ENCODE data around the gene MGST3.
"Not testable (repeated sequence)": the region's sequence is repeated elsewhere in the genome, so short reads cannot be mapped to it uniquely, and the experiment has no call there.

The MGST3 gene

DNA sequence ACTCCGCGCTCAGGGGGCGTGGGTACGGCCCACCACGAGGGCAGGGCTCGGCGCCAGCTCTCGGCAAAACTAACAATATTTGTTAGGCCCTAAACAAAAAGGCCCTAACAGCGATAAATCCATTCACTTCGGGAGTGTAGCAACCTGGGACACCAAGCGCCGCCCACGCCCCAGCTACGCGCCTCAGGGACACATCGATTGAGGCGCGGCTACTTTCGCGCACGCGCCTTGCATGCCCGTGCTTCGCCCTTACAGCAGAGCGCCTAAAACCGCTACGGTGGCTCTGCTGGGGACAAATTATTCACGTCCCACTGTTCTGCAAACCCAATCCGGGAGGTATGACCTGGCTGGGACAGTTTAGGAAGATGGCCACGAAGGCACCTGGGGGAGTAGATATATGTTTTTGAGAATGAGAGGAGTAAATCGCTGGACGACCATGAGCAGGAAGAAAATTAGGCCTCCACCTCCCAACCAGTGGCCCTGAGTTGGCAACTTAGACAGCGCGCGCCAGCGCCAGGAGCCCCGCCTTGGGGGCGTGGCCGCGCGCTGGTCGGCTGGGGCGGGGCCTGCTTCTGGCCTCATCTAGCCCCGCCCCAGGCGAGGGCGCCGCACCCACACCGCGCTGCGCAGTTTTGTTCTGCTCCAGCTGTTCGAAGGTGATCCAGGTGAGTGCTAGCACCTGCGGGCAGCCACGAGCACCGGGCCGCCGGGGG is at the start of gene MGST3:
MGST3 (plus strand) TSS at position 606 of the 713 bp plus-strand sequence. CDS start 18,614 bp downstream, outside the sequence.
- DNase-seq (ENCODE audit: low read depth in 2 of 2): peak; percentile 89 to 91

DNA sequence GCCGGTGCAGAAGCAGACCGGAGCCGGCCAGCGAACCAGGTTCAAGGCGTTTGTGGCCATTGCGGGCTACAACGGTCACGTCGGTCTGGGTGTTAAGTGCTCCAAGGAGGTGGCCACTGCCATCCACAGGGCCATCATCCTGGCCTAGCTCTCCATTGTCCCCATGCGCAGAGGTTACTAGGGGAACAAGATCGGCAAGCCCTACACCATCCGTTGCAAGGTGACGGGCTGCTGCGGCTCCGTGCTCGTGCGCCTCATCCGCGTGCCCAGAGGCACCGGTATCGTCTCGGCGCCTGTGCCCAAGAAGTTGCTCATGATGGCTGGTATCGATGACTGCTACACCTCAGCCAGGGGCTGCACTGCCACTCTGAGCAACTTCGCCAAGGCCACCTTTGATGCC is 49.1 kb upstream of the MGST3 start:
- no peak for DNase-seq (ENCODE audit: low read depth in 2 of 2)

DNA sequence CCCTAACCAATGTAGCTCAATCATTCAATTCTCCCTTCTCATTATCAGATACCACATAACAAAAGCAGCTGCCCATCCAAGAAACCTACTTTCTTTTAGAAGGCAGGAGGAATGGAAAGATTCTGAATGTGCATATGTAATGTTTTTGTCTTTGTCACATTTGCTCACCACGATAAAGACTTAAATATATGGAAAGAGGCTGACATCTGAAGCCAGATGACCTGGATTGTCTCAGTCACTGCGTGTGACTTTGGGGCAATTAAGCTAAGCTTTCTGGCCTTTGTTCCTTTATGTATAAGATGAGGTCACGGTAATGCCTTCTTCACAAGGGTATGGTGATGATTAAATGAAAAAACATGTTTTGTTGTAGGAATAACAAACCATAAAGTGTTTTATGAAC is 44.6 kb upstream of the MGST3 start:
- no peak for DNase-seq (ENCODE audit: low read depth in 2 of 2)

DNA sequence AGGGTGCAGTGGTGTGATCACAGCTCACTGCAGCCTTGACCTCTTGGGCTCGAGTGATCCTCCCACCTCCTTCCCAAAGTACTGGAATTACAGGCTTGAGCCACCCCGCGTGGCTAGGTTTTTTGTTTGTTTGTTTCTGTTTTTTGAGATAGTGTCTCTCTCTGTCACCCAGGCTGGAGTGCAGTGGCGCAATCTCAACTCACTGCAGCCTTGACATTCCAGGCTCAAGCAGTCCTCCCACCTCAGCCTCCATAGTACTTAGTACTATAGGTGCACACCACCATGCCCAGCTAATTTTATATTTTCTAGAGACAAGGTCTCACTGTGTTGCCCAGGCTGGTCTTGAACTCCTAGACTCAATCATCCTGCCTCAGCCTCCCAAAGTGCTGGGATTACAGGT is 39.6 kb upstream of the MGST3 start:
- not testable (repeated sequence) for DNase-seq (ENCODE audit: low read depth in 2 of 2)

DNA sequence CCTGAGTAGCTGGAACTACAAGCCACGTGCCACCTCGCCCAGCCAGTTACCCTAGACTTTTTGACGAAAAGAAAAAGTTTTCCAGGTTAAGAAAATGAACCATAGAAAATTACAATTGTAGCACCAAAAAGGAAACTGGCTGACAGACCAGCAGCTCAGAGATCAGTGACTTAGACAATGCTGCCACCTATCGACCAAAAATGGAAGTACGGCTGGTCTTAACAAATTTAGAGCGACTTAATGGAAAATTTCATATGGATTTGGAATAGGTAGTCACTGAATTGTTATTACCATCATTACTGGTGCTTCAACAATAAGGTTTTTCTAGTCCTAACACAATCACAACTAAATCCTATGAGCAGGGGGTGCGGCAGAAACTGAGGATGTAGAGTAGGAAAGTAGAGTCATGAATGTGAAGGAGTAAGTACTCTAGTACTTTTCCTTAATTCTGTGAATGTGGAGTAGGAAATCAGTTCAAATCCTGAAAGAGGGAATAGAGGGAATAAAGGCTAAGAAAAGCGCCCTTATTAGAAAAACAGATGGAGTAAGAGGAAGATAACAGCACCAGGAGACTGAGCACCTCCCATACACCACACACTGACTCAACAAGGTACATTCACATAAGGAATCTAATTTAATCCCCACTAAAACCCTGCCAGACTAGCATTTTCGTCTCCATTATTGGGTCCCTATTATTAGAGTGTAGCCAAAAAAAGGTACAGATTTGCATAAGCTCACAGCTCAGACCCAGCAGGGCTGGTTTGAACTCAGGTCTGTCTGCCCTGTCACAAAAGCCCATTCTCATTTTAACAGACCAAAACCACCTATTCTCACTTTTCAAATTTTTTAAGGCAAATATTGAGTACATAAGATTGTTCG is 37.9 kb upstream of the MGST3 start:
- DNase-seq (ENCODE audit: low read depth in 2 of 2): peak; percentile 56 to 59

DNA sequence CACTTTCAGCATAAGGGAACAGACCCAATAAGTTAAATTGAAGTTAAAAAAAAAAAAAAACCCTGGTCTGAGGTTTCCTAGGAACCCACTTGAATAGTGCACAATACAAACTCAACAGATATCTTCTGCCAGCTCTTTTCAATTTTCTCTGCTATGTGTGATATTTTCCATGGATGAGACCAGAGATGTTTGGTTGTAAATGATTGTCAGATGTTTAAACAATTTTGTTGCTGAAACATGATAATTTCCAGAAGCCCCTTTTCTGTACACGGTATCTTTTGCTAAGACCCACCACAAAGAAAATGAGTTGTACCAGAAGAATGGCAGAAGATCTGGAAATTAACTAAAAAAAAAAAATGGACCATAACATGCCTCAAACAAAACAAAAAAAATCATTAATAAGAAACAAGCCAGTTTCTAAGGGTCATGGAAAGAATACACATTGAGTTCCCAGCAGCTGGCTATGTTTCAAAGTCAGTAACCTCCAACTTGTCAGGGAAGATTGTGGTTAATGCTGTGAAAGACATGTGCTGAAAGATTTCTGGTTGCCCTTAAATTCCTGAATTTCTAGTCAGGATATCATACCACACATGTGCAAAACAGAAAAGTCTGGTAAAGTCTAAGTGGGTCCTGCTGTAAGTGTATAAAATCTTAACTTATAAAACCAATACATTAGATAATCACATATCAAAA is 35.6 kb upstream of the MGST3 start:
- DNase-seq (ENCODE audit: low read depth in 2 of 2): no peak

DNA sequence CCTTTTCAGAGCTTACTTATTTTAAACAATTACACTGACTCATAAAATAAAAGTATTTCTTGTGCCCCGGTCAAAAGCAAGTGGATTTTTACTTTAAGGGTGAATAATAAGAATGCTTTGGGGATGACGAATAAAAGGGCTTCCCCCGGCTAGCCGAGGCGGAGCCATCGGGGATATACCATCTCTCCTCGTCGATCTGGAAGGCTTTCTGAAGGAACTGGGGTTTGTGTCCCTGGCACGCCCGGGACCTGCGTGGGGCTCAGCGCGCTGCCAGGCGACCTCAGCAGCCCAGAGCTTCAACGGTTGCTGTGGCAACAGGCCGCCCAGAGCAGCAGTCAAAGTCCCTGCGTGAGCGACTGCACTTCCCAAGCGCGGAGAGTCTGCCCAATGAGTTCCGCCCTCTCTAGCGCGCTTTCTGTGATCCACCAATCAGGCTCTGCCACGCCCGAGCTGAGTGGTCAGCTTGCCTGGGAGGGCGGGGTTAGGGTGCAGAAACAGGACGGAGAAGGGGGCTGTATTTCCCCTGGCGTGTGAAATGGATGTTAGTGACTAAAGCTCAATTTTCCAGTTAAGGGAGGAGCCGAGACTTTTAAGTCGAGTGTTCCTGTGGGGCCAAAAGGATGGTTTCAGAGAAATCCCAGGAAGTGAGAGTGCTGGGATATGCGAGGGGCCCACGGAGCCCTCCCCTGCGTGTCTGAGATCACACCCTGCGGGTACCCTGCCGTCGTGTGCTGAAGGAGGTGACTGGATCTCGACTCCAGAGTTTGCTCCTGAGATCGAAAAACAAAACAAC is 33.0 kb upstream of the MGST3 start:
- peak; percentile 89 to 93 for DNase-seq (ENCODE audit: low read depth in 2 of 2)

DNA sequence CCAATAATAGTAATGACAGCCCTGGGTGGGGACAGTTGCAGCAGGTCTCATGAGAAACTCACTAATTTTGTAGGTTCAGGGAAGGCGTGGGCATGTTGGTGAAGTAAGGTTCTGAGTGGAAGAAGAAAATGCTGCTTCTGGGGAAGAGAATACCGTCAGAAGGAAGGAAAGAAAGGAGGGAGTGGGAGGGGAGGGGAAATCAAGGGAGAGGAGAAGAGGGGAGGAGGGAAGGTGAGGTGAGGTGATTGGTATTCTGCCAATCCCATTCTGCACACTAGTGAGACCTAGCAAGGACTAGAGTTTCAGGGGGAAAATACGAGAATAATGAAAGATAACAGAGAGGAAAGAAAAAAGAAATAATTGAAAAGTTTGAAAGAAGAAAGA is 32.4 kb upstream of the MGST3 start:
- DNase-seq (ENCODE audit: low read depth in 2 of 2): no peak

DNA sequence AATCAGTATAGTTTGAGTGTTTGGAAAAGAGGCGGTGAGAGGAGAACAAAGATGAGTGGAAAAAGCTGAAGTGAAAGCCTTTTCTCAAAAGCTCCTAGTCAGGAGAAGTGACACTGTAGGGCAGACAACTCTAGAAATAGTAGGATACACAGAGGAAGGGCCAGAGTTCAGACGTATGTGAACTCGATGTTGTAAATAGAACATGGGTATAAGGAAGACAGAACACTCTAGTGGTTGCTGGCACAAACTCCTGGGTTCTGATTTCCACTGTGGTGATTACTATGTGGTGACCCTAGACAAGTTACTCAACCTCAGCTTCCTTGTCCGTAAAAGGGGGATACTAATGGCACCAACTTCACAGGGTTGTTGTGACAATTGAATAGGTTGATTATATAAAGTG is 30.2 kb upstream of the MGST3 start:
- no peak for DNase-seq (ENCODE audit: low read depth in 2 of 2)

DNA sequence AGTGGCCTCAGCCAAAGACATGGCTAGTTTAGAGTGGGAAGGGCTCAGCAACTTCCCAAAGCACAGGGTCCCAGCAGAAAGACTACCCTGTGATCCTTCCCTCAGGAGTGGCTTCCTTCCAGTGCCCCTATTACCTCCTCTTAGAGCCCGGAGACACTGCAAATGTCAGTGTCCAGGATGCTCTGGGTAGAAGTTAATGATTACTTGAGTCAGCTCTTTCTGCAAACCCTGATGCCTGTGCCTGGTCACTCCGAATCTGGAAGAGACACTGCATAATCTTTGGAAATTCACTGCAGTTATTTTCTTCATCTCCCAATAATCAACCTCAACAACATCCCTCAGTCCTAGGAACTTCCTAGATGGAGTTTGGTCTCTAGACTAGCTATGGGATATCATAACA is 27.2 kb upstream of the MGST3 start:
- DNase-seq (ENCODE audit: low read depth in 2 of 2): no peak

DNA sequence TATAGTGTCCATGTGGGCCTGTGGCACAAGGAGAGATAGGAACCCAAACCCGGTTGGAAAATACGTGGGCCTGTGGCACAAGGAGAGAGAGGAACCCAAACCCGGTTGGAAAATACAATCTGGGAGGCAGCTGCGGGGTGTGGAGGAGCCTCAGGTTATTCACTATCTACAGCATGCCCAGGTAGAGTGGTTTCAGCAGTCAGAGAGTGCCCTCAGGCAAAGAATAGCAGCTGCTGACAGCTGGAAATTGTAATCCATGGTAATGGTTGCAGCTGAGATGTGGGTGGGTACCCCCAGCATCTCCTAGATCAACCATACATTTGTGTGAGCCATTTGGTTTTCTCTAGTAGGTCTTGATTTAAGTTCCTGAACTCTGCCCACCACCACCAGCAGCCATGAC is 25.8 kb upstream of the MGST3 start:
- no peak for DNase-seq (ENCODE audit: low read depth in 2 of 2)

DNA sequence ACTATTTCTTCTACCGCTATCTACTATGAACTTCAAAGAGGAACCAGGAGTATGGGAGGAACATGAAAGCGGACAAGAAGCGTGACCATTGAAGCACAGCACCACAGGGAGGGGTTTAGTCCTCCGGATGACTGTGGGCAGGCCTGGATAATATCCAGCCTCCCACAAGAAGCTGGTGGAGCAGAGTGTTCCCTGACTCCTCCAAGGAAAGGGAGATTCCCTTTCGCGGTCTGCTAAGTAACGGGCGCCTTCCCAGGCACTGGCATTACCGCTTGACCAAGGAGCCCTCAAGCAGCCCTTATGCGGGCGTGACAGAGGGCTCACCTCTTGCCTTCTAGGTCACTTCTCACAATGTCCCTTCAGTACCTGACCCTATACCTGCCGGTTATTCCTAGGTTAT is 24.4 kb upstream of the MGST3 start:
- DNase-seq (ENCODE audit: low read depth in 2 of 2): not testable (repeated sequence)

DNA sequence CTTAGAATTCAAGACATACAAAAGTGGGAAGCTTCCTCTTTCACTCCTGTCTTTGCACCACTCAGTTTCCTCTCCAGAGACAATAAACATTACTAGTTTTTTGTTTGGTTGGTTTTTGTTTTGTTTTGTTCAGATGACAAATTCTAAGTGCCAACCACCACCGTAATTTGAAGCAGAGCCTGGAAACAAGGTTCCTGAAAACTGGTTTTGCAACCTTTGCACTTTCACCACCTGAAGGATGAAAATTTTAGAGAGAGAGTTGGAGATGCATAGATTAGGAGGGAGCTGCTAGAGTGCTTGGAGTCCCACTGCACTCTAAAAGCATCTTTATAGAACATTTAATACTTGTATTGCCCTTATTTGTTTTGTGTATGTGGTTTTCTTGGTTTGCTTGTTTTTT is 20.2 kb upstream of the MGST3 start:
- DNase-seq (ENCODE audit: low read depth in 2 of 2): no peak

DNA sequence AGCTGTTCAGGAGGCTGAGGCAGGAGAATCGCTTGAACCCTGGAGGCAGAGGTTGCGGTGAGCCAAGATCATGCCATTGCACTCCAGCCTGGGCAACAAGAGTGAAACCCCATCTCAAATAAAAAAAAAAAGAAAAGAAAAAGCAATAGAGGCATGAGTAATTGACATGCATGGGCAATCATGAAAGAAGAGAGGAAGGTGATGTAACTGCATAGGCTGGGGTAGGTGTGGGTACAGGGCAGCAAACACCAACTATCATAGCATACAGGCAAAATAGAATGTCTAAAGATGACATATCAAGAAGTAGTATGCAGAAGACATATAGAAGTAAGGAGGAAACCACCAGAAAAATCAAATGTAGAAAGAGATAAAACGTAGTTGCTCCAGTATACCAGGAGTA is 19.0 kb upstream of the MGST3 start:
- no peak for DNase-seq (ENCODE audit: low read depth in 2 of 2)

DNA sequence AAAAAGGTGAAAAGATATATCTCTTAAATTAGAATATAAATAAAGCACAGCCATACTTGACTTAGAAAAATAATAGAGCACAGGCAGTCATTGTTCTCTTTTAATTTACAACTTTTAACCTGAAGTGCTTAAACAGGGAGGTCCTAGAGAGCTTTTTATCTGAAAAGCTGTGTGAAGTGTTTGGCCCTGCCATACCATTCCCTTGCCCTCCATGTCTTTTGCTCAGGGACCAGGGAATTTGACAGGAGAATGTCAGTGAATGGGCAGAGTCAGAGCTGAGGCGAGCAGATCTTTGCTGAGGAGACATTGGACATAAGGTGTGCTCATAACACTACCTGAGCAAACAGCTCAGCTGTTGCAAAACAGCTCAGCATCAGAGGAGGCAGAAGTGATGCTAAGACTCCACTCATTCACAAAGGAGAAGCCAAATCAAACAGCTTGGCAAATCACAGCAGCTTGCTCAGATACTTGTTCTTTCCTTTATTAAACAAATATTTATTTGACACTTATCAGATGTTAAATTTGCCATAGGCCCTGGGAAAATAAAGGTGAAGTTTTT is 14.9 kb upstream of the MGST3 start:
- DNase-seq (ENCODE audit: low read depth in 2 of 2): no peak

DNA sequence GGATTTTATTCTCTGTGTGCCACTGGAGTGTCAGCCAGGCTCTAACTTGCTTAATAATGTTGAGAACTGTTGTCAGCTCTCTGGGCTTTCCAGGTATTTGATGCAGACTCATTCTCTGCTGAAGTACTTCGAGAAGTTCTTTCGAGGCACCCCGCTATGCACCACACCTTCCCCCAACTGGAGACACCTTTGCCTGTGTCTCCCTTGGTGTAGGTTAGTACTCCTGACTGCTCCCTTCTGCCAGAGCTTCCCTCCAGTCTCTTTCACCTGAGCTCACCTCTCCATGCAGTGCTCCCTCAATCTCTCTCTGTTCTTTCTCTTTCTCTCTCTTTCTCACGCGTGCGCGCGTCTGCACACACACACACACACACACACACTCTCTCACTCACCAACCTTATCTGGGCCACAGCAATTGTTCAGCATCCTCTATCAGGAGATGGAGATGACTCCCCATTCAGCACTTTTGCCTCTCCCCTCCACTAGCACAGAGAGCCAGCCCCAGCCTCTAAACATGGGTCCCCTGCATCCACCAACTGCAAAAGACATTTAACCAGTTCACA is 14.0 kb upstream of the MGST3 start:
- no peak for DNase-seq (ENCODE audit: low read depth in 2 of 2)

DNA sequence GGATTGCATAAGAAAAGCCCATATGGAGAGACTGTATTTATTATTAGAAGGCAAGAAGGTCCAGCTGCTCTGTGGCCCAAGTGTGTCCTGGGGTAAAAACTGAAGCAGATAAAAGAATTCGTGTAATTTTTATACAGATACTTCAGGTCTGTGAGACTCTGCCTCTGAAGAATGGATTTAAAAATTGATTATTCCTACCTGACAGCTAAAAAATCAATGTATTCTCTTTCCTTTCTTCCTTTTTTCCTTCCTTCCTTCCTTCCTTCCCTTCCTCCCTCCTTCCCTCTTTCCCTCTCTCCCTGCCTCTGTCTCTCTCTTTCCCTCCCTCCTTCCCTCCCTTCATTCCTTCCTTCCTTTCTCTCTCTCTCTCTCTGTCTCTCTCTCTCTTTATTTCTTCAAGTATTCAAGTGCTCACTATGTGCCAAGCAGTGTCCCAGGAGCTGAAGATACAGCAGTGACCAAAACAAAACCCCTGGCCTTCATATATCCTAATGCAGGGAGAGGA is 11.3 kb upstream of the MGST3 start:
- no peak for DNase-seq (ENCODE audit: low read depth in 2 of 2)

DNA sequence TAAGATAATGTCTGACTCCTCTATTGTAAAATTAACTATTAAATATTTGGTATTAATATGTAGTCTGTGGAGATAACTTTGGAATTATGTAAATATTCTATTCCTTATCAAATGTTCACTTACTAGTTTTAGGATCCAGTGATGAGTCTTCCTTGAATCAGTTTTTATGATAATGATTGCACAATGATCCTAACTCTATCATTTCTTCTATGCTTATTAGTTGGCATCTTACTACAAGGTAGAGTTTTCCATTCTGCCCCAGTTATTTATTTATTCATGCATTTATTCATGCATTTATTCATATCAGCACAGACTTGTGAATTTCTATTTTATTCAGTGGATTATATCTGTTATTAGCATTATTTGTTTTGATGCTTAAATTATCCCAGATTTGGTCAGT is 7.4 kb upstream of the MGST3 start:
- no peak for DNase-seq (ENCODE audit: low read depth in 2 of 2)

DNA sequence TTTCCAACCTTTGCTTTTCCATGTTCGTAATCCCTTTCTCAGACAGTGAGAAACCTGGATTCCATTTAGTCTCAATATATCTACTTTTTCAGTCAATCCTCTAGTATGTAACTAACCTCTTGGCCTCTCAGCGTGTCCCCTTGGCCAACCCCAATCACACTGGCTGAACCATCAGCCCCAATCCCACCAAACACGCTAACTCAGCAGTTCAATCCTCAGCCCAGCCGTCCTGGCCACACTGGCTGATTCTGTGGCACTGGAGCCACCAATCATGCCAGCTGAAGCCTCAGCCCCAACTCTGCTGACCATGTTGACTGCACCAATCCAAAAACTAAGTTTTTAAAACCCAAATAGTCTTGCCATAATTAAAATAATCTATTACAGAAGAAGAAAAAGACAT is 6.6 kb upstream of the MGST3 start:
- DNase-seq (ENCODE audit: low read depth in 2 of 2): no peak

DNA sequence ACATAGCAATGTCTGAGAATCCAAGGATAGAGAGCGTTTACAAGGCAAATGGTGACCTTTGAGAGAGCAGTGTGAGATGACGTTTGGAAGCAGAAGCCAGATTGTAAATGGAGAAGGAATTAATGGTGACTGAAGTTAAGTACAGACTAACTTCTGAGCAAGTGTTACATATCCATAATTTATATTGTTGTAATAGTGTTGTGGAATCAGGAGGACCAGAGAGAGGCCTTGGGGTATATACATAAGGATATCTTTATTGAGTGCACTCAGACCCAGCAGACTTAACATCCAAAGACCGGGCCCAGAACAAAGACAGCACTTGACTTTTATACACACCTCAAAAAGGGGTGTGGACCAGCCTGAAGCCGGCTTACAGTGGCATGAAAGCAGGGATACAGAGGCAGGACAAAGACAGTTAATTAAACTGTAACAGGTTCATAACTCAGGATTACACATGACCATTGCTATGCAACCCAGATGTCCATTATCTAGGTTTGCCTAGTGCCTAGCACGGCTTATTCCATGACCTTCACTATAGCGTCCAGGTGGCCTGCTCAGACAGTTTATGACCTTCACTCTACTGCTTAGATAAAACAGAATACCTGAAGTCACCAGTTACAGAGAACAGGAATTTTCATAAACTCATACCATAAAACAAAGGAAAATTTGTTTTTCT is 2.7 kb upstream of the MGST3 start:
- DNase-seq (ENCODE audit: low read depth in 2 of 2): no peak

All from activated CD8-positive, alpha-beta memory T cell treated with anti-CD3 and anti-CD28 coated beads for 4 hours (primary cell).